ENCODE data around the gene DTYMK. TPM values are rescaled to one million over a fixed set of nuclear protein-coding genes. Genes with fewer than 3 reads are reported as not detected.

Gene DTYMK
- total and polyA plus RNA-seq, 2 of the 4 experiments (the other 2 are of a cell fraction): 31.7 to 50.1 TPM

GRCh38 chr2:241640165-241640795 is 46.3 kb downstream of the DTYMK start:
- intact Hi-C loops (cut with micrococcal nuclease) (no loop called here), dilution Hi-C loops (cut with HindIII; ENCODE audit: low sequenced_read_pairs, unreplicated experiment) (no loop called here), in situ Hi-C loops (cut with MboI; ENCODE audit: low sequenced_read_pairs) (no loop called here)
- no peak overlapping the region for H2BK15ac ChIP-seq (ENCODE audit: low read depth, low read length)
- H3K4ac ChIP-seq (ENCODE audit: low read depth, low read length): no peak overlapping the region
- H3K9me3 ChIP-seq (ENCODE audit: control insufficient read depth, insufficient read depth, low read length): no peaks in the 10 kb centered on the region
- 96% methylated on average over 5 of the region's 8 CpGs; no CpG with 5 or more reads in 1 of the 2 experiments for WGBS, 2 experiments (ENCODE audit: extremely low coverage in 2 of 2, insufficient read length in 1 of 2)
- H3K4me1 ChIP-seq (ENCODE audit: control insufficient read depth, insufficient read depth, low read length): peaks cover 3% of the 10 kb centered on the region; the same call in 1 of the 2 replicates
- H4K8ac ChIP-seq (ENCODE audit: low read depth in 2 of 2, low read length in 2 of 2): no peak overlapping the region
- no peak overlapping the region for H2AFZ ChIP-seq (replicated peaks; ENCODE audit: low read length, poor library complexity)
- no peak for TF ChIP-seq POLR2A (IDR thresholded peaks at IDR 0.05; ENCODE audit: low read depth, low read length)
- no peak for TF ChIP-seq ELK1 (IDR thresholded peaks at IDR 0.05; ENCODE audit: borderline replicate concordance, low read depth, low read length)
- no peak for TF ChIP-seq MAZ (IDR thresholded peaks at IDR 0.05; ENCODE audit: borderline replicate concordance, low read depth, low read length)
- TF ChIP-seq FOS (IDR thresholded peaks at IDR 0.05; ENCODE audit: low read depth, low read length): no peak
- TF ChIP-seq BHLHE40 (IDR thresholded peaks at IDR 0.05; ENCODE audit: low read depth, low read length): no peak
- H2BK5ac ChIP-seq (ENCODE audit: low read depth, low read length, poor library complexity, severe bottlenecking): no peak overlapping the region
- no peak overlapping the region for H2BK120ac ChIP-seq (ENCODE audit: low read depth, low read length)
- H3K14ac ChIP-seq (replicated peaks; ENCODE audit: low read depth, low read length): no peak overlapping the region
- H3K56ac ChIP-seq (ENCODE audit: extremely low read depth, insufficient read depth, low read length): no peak overlapping the region
- no peak overlapping the region for H3K4me2 ChIP-seq (ENCODE audit: low read depth, low read length)
- ATAC-seq (ENCODE audit: low read depth): no peak
- H2AK5ac ChIP-seq (ENCODE audit: low read depth, low read length): no peak overlapping the region
- no TSS peak for BruUV-seq (replicated peaks)
- peaks cover 8% of the 10 kb centered on the region for H3K9me1 ChIP-seq (ENCODE audit: insufficient read depth, low read length)
- no peak for DNase-seq
- H2AK9ac ChIP-seq (replicated peaks; ENCODE audit: low read depth, low read length, poor library complexity): no peak overlapping the region
- H4K91ac ChIP-seq (ENCODE audit: insufficient read depth, low read depth, low read length): no peak overlapping the region
- no peak overlapping the region for H2BK20ac ChIP-seq (ENCODE audit: low read depth, low read length)
- no peak overlapping the region for H3K23ac ChIP-seq (ENCODE audit: low read depth, low read length)
- ChIA-PET POLR2A (ENCODE audit: unreplicated experiment) (no interaction called here), CTCF (no interaction called here)
- H3K4me3 ChIP-seq (ENCODE audit: insufficient read depth, low read depth, low read length): no peak overlapping the region
- H4K20me1 ChIP-seq (ENCODE audit: insufficient read depth, low read length): peaks cover 66% of the 10 kb centered on the region
- peaks cover 6% of the 10 kb centered on the region; the same call in 1 of the 2 replicates for H3K36me3 ChIP-seq (ENCODE audit: control insufficient read depth, insufficient read depth, low read length)
- H3K9ac ChIP-seq (ENCODE audit: low read depth, low read length): no peak overlapping the region
- no peak overlapping the region for H3K27ac ChIP-seq (ENCODE audit: insufficient read depth, low read length)
- no peaks in the 10 kb centered on the region for H3K27me3 ChIP-seq (ENCODE audit: control insufficient read depth, insufficient read depth, low read length)
- H3K18ac ChIP-seq (ENCODE audit: low read depth, low read length): no peak overlapping the region
- no peak overlapping the region for H4K5ac ChIP-seq (ENCODE audit: low read depth, low read length)
- H3K79me1 ChIP-seq (ENCODE audit: low read depth in 1 of 2, low read length in 2 of 2): peaks cover 26 to 68% of the 10 kb centered on the region in 2 experiments
